ENCODE measurements around the gene BTBD19. TPM values are rescaled to one million over a fixed set of nuclear protein-coding genes. Genes with fewer than 3 reads are reported as not detected.
A peak's percentile ranks its signal among the peaks of the same experiment; 100 is the strongest.

The BTBD19 gene
- total and polyA plus RNA-seq, 2 of the 4 experiments (the other 2 are of a cell fraction), result 0.90 to 17.2 TPM

DNA sequence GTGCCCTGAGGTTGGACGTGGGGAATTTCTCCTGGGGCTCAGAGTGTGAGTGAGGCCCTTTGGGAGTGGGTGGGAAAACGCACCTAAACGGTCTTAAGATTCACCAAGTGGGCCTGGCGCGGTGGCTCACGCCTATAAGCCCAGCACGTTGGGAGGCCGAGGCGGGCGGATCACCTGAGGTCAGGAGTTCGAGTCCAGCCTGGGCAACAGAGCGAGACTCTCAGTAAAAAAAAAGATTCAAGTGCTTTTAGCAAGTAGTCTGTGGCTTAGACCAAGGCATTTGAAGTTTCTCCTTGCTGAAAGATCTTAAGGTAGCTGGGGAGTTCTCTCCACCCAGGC, 31.6 kb upstream of the BTBD19 start:
- Histone ChIP-seq H3K18ac (ENCODE audit: low read depth, low read length) (no peak overlapping the region), H2BK5ac (ENCODE audit: low read depth, low read length, poor library complexity, severe bottlenecking) (peak overlapping the region; percentile 75), H3K4me1 (ENCODE audit: control insufficient read depth, insufficient read depth, low read length) (peaks cover 12% of the 10 kb centered on the region), H4K20me1 (ENCODE audit: insufficient read depth, low read length) (peaks cover 51% of the 10 kb centered on the region), H3K23ac (ENCODE audit: low read depth, low read length) (peak overlapping the region; percentile 89; the same call in 1 of the 2 replicates), H2AFZ (replicated peaks; ENCODE audit: low read length, poor library complexity) (peak overlapping the region; percentile 3), H2BK20ac (ENCODE audit: low read depth, low read length) (no peak overlapping the region), H3K14ac (replicated peaks; ENCODE audit: low read depth, low read length) (peak overlapping the region; percentile 93), H2BK120ac (ENCODE audit: low read depth, low read length) (no peak overlapping the region), H4K8ac (ENCODE audit: low read depth in 2 of 2, low read length in 2 of 2) (no peak overlapping the region), H3K4me2 (ENCODE audit: low read depth, low read length) (peak overlapping the region; percentile 98), H3K36me3 (ENCODE audit: control insufficient read depth, insufficient read depth, low read length) (peaks cover 44% of the 10 kb centered on the region), H3K4ac (ENCODE audit: low read depth, low read length) (peak overlapping the region; percentile 92), H3K9me1 (ENCODE audit: insufficient read depth, low read length) (peaks cover 19% of the 10 kb centered on the region), H2AK5ac (ENCODE audit: low read depth, low read length) (peak overlapping the region; percentile 95; the same call in 1 of the 2 replicates), H3K79me1 (ENCODE audit: low read depth in 1 of 2, low read length in 2 of 2) (peaks cover 17 to 65% of the 10 kb centered on the region in 2 experiments), H3K9ac (ENCODE audit: low read depth, low read length) (peak overlapping the region; percentile 98), H3K4me3 (ENCODE audit: insufficient read depth, low read depth, low read length) (peak overlapping the region; percentile 78), H4K91ac (ENCODE audit: insufficient read depth, low read depth, low read length) (no peak overlapping the region), H4K5ac (ENCODE audit: low read depth, low read length) (no peak overlapping the region), H3K27ac (ENCODE audit: insufficient read depth, low read length) (peak overlapping the region; percentile 80), H3K56ac (ENCODE audit: extremely low read depth, insufficient read depth, low read length) (peak overlapping the region; percentile 69), H2AK9ac (replicated peaks; ENCODE audit: low read depth, low read length, poor library complexity) (peak overlapping the region; percentile 99), H3K27me3 (ENCODE audit: control insufficient read depth, insufficient read depth, low read length) (no peaks in the 10 kb centered on the region), H3K9me3 (ENCODE audit: control insufficient read depth, insufficient read depth, low read length) (no peaks in the 10 kb centered on the region), H2BK15ac (ENCODE audit: low read depth, low read length) (no peak overlapping the region)
- no peak for ATAC-seq (ENCODE audit: low read depth)
- intact Hi-C loops (cut with micrococcal nuclease), result loop anchor here (2.0 kb wide), 1 partner anchor 46 kb away; the partner anchor contains the start of gene RNU5D-1
- dilution Hi-C loops (cut with HindIII; ENCODE audit: low sequenced_read_pairs, unreplicated experiment), result no loop called here
- TF ChIP-seq MAZ (IDR thresholded peaks at IDR 0.05; ENCODE audit: borderline replicate concordance, low read depth, low read length) (no peak), CHD1 (IDR thresholded peaks at IDR 0.05; ENCODE audit: low read depth, low read length) (no peak), RFX5 (IDR thresholded peaks at IDR 0.05; ENCODE audit: low read depth, low read length) (no peak), MAFK (IDR thresholded peaks at IDR 0.05; ENCODE audit: low read depth, low read length) (no peak), RAD21 (IDR thresholded peaks at IDR 0.05; ENCODE audit: low read length) (no peak), BHLHE40 (IDR thresholded peaks at IDR 0.05; ENCODE audit: low read depth, low read length) (no peak), MXI1 (IDR thresholded peaks at IDR 0.05; ENCODE audit: borderline replicate concordance, low read depth, low read length) (no peak), RCOR1 (IDR thresholded peaks at IDR 0.05; ENCODE audit: insufficient replicate concordance, low read length) (no peak), CEBPB (IDR thresholded peaks at IDR 0.05; ENCODE audit: low read depth, low read length) (no peak), POLR2A (IDR thresholded peaks at IDR 0.05; ENCODE audit: low read depth, low read length) (no peak), NFE2L2 (IDR thresholded peaks at IDR 0.05; ENCODE audit: low read depth, low read length) (no peak), FOS (IDR thresholded peaks at IDR 0.05; ENCODE audit: low read depth, low read length) (no peak), SMC3 (IDR thresholded peaks at IDR 0.05; ENCODE audit: low read depth, low read length) (no peak)
- TF ChIP-seq, protein P1, sequence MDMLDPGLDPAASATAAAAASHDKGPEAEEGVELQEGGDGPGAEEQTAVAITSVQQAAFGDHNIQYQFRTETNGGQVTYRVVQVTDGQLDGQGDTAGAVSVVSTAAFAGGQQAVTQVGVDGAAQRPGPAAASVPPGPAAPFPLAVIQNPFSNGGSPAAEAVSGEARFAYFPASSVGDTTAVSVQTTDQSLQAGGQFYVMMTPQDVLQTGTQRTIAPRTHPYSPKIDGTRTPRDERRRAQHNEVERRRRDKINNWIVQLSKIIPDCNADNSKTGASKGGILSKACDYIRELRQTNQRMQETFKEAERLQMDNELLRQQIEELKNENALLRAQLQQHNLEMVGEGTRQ (IDR thresholded peaks at IDR 0.05; ENCODE audit: low read depth, low read length), result no peak
- TF ChIP-seq, protein P2, sequence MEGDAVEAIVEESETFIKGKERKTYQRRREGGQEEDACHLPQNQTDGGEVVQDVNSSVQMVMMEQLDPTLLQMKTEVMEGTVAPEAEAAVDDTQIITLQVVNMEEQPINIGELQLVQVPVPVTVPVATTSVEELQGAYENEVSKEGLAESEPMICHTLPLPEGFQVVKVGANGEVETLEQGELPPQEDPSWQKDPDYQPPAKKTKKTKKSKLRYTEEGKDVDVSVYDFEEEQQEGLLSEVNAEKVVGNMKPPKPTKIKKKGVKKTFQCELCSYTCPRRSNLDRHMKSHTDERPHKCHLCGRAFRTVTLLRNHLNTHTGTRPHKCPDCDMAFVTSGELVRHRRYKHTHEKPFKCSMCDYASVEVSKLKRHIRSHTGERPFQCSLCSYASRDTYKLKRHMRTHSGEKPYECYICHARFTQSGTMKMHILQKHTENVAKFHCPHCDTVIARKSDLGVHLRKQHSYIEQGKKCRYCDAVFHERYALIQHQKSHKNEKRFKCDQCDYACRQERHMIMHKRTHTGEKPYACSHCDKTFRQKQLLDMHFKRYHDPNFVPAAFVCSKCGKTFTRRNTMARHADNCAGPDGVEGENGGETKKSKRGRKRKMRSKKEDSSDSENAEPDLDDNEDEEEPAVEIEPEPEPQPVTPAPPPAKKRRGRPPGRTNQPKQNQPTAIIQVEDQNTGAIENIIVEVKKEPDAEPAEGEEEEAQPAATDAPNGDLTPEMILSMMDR (conservative IDR thresholded peaks at IDR 0.05; ENCODE audit: low read depth, low read length), result no peak
- TF ChIP-seq, protein P3, sequence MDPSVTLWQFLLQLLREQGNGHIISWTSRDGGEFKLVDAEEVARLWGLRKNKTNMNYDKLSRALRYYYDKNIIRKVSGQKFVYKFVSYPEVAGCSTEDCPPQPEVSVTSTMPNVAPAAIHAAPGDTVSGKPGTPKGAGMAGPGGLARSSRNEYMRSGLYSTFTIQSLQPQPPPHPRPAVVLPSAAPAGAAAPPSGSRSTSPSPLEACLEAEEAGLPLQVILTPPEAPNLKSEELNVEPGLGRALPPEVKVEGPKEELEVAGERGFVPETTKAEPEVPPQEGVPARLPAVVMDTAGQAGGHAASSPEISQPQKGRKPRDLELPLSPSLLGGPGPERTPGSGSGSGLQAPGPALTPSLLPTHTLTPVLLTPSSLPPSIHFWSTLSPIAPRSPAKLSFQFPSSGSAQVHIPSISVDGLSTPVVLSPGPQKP (IDR thresholded peaks at IDR 0.05; ENCODE audit: borderline replicate concordance, low read depth, low read length), result no peak
- in situ Hi-C loops (cut with MboI; ENCODE audit: low sequenced_read_pairs), result no loop called here
- 42% methylated on average over 4 of the region's 12 CpGs; no CpG with 5 or more reads in 1 of the 2 experiments for WGBS, 2 experiments (ENCODE audit: extremely low coverage in 2 of 2, insufficient read length in 1 of 2)
- ChIA-PET POLR2A (ENCODE audit: unreplicated experiment) (no interaction called here), CTCF (interaction anchor here (1.2 kb wide), 1 partner anchor 23 kb away, joined by 3 read pairs; the partner anchor contains the start of gene PLK3)
- no peak for DNase-seq
- no TSS peak for BruUV-seq (replicated peaks)

All from IMR-90 (cell line).